NCI-H2107 treated with DMSO at 0.1 percent for 48 hours (cell line): ENCODE measurements around the gene SLC36A3.
"Not testable (repeated sequence)": the region's sequence is repeated elsewhere in the genome, so short reads cannot be mapped to it uniquely, and the experiment has no call there.

Source experiments
- DNase-seq: peaks from one replicate; lab custom pipeline; 2025; ENCODE audit not compliant: unreplicated experiment; lab: John Stamatoyannopoulos, UW

SLC36A3 gene

DNA sequence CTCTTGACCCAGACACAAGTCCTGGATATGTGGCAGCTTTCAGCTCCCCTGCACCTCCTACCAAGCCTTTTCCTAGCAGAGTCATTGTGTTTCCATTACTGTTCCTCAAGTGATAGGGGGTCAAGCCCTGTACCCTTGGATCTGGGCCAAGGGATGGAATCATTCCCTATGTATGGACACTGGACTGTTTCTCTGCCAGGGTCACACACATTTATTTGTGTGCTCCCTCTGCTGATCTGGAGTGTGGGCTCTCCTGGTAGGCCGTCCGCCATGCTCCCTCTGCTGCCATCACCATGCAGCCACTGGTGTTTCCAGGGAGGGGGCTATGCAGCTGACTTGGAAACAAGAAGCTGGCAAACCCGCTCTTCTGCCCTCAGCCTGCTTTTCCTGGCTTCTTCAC, 41.0 kb downstream of the SLC36A3 start:
- no peak for DNase-seq

DNA sequence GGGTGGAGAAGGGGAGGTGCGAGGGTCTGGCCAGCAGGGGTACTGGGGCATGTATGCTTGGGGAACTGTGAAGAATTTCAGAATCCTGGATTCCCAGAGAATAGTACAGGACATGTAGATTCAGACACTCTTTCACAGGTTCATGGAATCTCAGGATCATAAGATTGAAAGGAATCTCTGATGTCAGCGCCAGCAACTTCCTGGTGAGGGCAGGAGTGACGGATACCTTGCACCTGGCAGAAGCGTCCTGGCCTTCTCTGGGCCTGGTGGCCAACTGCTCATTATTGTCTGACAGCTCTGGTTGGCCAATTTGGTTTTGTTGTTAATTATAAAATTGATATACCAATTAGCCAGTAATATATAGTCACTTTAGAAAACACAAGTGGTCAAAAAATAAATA, 43.6 kb downstream of the SLC36A3 start:
- DNase-seq = no peak

DNA sequence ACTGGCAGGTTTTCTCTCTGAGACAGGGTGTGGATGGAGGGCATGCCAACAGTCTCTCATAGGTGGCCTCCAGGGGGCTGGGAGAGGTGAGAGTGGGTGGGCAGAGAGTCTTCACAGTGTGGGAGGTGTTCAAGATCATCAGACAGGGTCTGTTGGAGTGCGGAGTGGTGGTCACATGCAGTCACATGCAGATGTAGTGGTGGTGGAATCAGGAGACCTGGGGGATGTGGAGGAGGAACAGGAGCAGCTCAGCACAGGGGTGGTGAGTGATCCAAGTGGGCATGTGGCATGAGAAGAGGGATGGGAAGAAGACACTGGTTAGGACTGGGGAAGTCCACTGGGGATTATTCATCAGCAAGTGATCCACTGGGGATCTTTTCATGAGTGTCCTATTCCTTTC, 44.8 kb downstream of the SLC36A3 start:
- DNase-seq = no peak

DNA sequence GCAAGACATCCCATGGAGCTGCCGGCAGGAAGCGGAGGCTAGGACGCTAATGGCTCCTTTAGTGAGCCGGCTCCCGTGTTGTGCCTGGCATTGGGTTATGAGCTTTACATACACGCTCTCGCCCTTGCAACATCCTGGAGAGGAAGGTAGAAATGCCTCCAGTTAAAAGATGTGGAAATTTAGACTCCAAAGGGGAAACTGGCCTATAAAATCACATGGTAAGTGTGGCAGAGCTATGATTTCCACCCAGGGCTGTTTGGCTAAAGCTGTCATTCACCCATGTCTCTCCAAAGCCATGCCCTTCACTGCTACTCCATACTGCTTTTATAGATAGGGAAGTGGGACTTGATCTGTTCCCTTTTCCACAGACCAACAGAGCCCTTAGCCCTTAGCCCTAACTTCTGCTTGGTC, 45.4 kb downstream of the SLC36A3 start:
- no peak for DNase-seq

DNA sequence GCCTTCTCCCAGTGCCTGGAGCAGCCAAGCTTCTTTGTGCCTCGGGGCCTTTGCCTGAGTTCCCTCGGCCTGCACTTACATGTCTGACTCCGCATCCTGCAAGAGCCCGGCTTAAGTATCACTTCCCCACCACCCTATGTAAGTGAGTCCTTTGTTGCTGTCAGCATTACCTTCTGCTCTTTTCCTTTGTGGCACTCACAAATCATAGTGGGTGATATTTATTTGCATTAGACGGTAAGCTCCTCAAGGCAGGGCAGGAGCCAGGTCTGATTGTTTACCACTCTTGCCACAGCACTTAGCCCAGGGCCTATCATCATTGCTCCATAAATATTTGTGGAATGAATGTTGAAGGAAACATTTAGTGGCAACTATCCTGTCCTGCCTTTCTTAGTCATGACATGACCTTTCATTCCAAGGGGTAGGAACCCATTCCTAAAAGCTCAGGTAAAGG, 45.8 kb downstream of the SLC36A3 start:
- DNase-seq = no peak

GRCh38 chr5:151255621-151256286, 47.8 kb downstream of the SLC36A3 start:
- no peak for DNase-seq

DNA sequence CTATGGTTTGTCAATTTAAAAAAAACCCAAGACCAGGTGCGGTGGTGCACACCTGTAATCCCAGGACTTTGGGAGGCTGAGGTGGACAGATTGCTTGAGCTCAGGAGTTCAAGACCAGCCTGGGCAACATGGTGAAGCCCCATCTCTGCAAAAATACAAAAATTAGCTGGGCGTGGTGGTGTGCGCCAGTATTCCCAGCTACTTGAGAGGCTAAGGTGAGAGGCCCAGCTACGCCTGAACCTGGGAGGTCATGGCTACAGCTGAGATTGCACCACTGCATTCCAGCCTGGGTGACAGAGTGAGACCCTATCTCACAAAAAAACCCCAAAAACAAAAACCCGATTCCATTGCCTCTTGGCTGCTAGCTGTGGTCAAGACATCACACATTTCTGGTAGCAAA, 48.6 kb downstream of the SLC36A3 start:
- DNase-seq = not testable (repeated sequence)

DNA sequence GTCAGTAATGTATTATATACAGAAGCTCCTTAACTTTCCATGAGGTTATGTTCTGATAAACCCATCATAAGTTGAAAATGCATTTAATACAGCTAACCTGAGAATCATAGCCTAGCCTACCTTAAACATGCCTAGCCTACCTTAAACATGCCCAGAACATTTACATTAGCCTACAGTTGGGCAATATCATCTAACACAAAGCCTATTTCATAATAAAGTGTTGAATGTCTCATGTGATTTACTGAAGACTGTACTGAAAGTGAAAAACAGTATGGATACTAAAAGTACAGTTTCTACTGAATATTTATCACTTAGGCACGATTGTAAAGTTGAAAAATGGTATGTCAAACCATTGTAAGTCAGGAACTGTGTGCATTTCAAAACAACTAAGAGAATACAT, 49.0 kb downstream of the SLC36A3 start:
- DNase-seq = no peak

- no peak for DNase-seq
These were observed 50.0 kb downstream of the SLC36A3 start for GRCh38 chr5:151253605-151253950.

- DNase-seq = peak; percentile 62
These were observed 50.6 kb downstream of the SLC36A3 start, which contains the start of gene GM2A for GRCh38 chr5:151252762-151253604. Gene GM2A, plus strand, starts transcription at chr5:151253185. Its CDS starts 32 bp downstream, at chr5:151253217.

DNA sequence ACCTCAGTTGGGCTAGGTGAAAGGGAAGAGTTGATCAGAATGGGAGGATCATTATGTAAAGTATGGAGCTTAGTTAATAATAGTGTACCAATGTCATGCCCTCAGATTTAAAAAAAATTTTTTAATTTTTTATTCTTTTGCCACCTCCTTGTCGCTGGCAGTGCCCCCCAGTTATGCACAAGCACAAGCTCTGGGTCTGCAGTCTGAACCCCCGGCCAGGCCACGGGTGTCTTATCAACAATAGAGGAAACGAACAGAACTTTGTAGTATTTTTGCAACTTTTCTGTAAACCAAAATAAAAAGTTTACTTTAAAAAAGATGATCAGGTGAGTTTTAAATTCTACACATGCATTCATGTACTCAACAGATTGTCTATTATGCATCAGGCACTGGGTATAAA, 51.9 kb downstream of the SLC36A3 start:
- no peak for DNase-seq

GRCh38 chr5:151251001-151251551, 52.5 kb downstream of the SLC36A3 start:
- DNase-seq = no peak

- DNase-seq = no peak
These were observed 53.1 kb downstream of the SLC36A3 start for GRCh38 chr5:151250346-151251000.

DNA sequence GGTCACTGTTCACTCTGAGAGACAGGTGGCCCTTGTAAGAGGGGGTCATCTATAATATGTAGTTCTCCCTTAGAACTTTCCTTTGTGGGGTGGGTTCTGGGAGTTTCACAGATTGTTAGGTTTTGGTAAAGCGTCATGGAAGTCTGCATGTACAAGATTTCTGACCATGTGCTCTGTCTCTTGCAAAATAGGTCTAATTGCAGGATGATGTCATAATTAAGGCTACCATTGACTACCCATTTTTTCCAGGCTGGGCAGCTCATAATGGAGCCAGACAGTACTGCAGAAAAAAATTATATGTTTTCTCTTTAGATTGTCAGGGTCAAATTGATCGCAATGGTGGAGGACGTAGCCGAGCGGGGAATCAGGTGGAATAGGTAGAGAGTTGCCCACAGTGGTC, 54.3 kb downstream of the SLC36A3 start:
- DNase-seq = no peak

DNA sequence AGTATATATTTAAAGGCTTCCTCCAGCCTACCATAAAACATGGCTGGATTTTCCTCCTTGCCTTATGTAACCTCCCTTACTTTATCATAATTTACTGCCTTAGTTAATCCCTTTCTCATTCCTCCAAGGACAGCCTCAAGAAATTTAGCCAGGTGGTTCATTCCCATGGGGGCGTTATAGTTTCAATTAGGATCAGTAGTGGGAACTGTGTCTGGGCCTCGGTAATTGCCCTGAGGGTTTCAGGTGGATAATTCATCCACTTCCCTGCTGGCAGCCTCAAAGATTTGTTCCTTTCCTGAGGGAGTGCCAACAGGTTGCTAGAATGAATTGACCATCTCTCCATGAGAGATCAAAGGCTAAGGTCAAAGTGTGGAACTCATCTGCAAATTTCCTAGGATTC, 54.9 kb downstream of the SLC36A3 start:
- DNase-seq = no peak

GRCh38 chr5:151245680-151246219, 57.8 kb downstream of the SLC36A3 start:
- DNase-seq = no peak

DNA sequence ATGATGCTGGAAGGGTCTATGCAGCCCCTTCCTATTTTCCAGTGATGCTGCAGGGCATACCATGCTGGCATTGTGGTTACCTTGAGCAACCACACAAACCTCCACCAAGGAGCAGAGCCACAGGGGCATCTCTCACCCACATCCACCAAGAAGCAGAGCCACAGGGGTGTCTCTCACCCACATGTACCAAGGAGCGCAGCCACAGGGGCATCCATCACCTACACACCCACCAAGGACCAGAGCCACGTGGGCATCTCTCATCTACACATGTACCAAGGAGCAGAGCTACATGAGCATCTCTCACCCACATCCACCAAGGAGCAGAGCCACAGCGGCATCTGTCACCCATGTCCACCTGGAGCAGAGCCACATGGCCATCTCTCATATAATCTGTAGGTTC, 59.4 kb downstream of the SLC36A3 start:
- no peak for DNase-seq

GRCh38 chr5:151243564-151243963, 60.0 kb downstream of the SLC36A3 start:
- DNase-seq = no peak

DNA sequence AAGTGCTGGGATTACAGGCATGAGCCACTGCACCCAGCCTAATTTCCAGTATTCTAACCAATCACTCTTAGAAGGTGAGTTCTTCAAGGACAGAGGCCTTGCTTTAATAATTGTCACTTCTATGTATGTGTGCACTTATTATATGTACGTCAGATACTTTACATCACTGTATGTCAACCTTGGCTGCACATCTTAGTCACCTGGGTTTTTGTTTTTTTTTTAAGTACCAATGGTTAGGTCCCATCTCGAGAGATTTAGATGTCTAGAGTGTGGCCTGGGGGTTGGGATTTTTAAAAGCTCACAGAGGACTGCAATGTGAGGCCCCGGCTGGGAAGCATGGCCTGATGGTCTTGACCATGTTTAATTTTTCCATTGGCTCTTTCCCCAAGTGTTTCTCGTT, 60.4 kb downstream of the SLC36A3 start:
- no peak for DNase-seq

DNA sequence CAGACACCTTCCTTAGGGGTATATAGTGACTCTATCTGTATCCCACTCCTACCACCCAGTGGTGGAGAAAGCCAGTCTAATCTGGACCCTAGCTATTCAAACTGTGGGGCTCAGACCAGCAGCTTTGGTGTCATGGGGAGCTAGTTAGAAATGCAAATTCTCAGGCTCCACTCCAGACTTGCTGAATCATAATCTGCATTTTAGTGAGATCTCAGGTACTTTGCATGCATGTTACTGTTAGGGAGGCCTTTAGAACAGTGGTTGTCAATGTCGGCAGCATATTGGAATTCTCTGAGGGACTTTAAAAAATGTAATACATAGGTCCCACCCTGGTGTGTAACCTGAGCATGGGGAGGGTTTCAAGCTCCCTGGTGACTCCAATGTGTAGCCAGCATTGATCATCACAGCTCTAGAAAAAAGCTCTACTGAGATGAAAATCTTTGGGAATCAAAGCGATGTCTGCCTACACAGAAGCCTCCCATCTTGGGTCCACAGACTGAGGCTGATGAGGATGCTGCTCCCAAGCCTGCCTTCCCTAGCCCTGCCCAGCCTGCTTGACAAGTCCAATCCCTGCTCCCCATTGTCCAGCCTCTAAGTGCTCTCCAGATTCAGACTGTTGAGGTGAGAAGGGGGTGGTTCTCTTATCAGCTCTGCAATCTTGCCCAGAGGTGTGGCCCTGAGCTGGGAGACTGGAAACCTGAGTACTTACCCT, 62.5 kb downstream of the SLC36A3 start:
- DNase-seq = peak; percentile 2
